Measurements from ENCODE around the gene BMAL1.

The BMAL1 gene

GRCh38 chr11:13311570-13311969 is 34.0 kb downstream of the BMAL1 start:
- no peak for DNase-seq (ENCODE audit: extremely low read depth, low read depth)
- H3K4me3 ChIP-seq (replicated peaks; ENCODE audit: low read depth, low read length): no peak overlapping the region
- no peak for TF ChIP-seq CTCF (IDR thresholded peaks at IDR 0.05; ENCODE audit: low read depth, low read length, missing control alignments)

- no peak for DNase-seq (ENCODE audit: extremely low read depth, low read depth)
- no peak overlapping the region for H3K4me3 ChIP-seq (replicated peaks; ENCODE audit: low read depth, low read length)
- TF ChIP-seq CTCF (IDR thresholded peaks at IDR 0.05; ENCODE audit: low read depth, low read length, missing control alignments): no peak
Measured at GRCh38 chr11:13313005-13313819, 35.6 kb downstream of the BMAL1 start.

GRCh38 chr11:13314676-13315394 is 37.2 kb downstream of the BMAL1 start:
- DNase-seq (ENCODE audit: extremely low read depth, low read depth): no peak
- no peak for TF ChIP-seq CTCF (IDR thresholded peaks at IDR 0.05; ENCODE audit: low read depth, low read length, missing control alignments)
- no peak overlapping the region for H3K4me3 ChIP-seq (replicated peaks; ENCODE audit: low read depth, low read length)

- no peak for DNase-seq (ENCODE audit: extremely low read depth, low read depth)
- TF ChIP-seq CTCF (IDR thresholded peaks at IDR 0.05; ENCODE audit: low read depth, low read length, missing control alignments): no peak
- no peak overlapping the region for H3K4me3 ChIP-seq (replicated peaks; ENCODE audit: low read depth, low read length)
Measured at GRCh38 chr11:13315517-13316432, 38.2 kb downstream of the BMAL1 start.

GRCh38 chr11:13316528-13316961 is 39.0 kb downstream of the BMAL1 start:
- DNase-seq (ENCODE audit: extremely low read depth, low read depth): peak; percentile 59
- TF ChIP-seq CTCF (IDR thresholded peaks at IDR 0.05; ENCODE audit: low read depth, low read length, missing control alignments): no peak
- no peak overlapping the region for H3K4me3 ChIP-seq (replicated peaks; ENCODE audit: low read depth, low read length)

- peak; percentile 50 for DNase-seq (ENCODE audit: extremely low read depth, low read depth)
- TF ChIP-seq CTCF (IDR thresholded peaks at IDR 0.05; ENCODE audit: low read depth, low read length, missing control alignments): no peak
- no peak overlapping the region for H3K4me3 ChIP-seq (replicated peaks; ENCODE audit: low read depth, low read length)
Measured at GRCh38 chr11:13317293-13318080, 39.9 kb downstream of the BMAL1 start.

All from HFF-Myc (cell line).